ENCODE measurements around the gene LEUTX. TPM values are rescaled to one million over a fixed set of nuclear protein-coding genes. Genes with fewer than 3 reads are reported as not detected.

The LEUTX gene
- polyA plus RNA-seq, 1 of the 3 experiments (the other 2 are of a cell fraction) = not detected

- no peak for TF ChIP-seq TEAD4 (IDR thresholded peaks at IDR 0.05; ENCODE audit: borderline replicate concordance, insufficient read depth)
- peak; percentile 99 for TF ChIP-seq USF1 (IDR thresholded peaks at IDR 0.05; ENCODE audit: borderline replicate concordance, low read depth)
- 0 out of 2 replicates have a peak, but pooled peaks have one; percentile 15 for TF ChIP-seq FOXJ3 (CRISPR knock-in tag; IDR thresholded peaks at IDR 0.05)
- TF ChIP-seq RCOR1 (IDR thresholded peaks at IDR 0.05; ENCODE audit: low read length) = no peak
- TF ChIP-seq, protein P1, sequence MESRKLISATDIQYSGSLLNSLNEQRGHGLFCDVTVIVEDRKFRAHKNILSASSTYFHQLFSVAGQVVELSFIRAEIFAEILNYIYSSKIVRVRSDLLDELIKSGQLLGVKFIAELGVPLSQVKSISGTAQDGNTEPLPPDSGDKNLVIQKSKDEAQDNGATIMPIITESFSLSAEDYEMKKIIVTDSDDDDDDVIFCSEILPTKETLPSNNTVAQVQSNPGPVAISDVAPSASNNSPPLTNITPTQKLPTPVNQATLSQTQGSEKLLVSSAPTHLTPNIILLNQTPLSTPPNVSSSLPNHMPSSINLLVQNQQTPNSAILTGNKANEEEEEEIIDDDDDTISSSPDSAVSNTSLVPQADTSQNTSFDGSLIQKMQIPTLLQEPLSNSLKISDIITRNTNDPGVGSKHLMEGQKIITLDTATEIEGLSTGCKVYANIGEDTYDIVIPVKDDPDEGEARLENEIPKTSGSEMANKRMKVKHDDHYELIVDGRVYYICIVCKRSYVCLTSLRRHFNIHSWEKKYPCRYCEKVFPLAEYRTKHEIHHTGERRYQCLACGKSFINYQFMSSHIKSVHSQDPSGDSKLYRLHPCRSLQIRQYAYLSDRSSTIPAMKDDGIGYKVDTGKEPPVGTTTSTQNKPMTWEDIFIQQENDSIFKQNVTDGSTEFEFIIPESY (IDR thresholded peaks at IDR 0.05; ENCODE audit: borderline replicate concordance, low read depth) = no peak
- TF ChIP-seq CTCF (IDR thresholded peaks at IDR 0.05) = no peak
- TF ChIP-seq SIN3A (IDR thresholded peaks at IDR 0.05; ENCODE audit: borderline replicate concordance, low read depth, low read length) = peak; percentile 70; the same call in 1 of the 2 replicates
- TF ChIP-seq EZH2phosphoT487 (IDR thresholded peaks at IDR 0.05; ENCODE audit: borderline replicate concordance, low read depth) = no peak
- peak; percentile 99 for TF ChIP-seq RFX5 (IDR thresholded peaks at IDR 0.05; ENCODE audit: low read length)
- TF ChIP-seq GABPA (IDR thresholded peaks at IDR 0.05; ENCODE audit: low read depth) = no peak
- no peak for TF ChIP-seq GATA2 (CRISPR knock-in tag; IDR thresholded peaks at IDR 0.05)
- no peak for TF ChIP-seq CHD2 (IDR thresholded peaks at IDR 0.05; ENCODE audit: low read length, partially characterized antibody)
- peak; percentile 96 for TF ChIP-seq USF2 (IDR thresholded peaks at IDR 0.05; ENCODE audit: borderline replicate concordance, low read depth, low read length)
- peak; percentile 92 for TF ChIP-seq YY1 (IDR thresholded peaks at IDR 0.05; ENCODE audit: low read depth)
- peak; percentile 62; the same call in 1 of the 2 replicates for TF ChIP-seq MXI1 (IDR thresholded peaks at IDR 0.05; ENCODE audit: low read depth, low read length)
- TF ChIP-seq JUND (IDR thresholded peaks at IDR 0.05) = no peak
- TF ChIP-seq MAX (IDR thresholded peaks at IDR 0.05; ENCODE audit: low read depth) = peak; percentile 43
- TF ChIP-seq POLR2AphosphoS5 (IDR thresholded peaks at IDR 0.05; ENCODE audit: low read depth, low read length) = no peak; the same call in 1 of the 2 replicates
- TF ChIP-seq, protein P2, sequence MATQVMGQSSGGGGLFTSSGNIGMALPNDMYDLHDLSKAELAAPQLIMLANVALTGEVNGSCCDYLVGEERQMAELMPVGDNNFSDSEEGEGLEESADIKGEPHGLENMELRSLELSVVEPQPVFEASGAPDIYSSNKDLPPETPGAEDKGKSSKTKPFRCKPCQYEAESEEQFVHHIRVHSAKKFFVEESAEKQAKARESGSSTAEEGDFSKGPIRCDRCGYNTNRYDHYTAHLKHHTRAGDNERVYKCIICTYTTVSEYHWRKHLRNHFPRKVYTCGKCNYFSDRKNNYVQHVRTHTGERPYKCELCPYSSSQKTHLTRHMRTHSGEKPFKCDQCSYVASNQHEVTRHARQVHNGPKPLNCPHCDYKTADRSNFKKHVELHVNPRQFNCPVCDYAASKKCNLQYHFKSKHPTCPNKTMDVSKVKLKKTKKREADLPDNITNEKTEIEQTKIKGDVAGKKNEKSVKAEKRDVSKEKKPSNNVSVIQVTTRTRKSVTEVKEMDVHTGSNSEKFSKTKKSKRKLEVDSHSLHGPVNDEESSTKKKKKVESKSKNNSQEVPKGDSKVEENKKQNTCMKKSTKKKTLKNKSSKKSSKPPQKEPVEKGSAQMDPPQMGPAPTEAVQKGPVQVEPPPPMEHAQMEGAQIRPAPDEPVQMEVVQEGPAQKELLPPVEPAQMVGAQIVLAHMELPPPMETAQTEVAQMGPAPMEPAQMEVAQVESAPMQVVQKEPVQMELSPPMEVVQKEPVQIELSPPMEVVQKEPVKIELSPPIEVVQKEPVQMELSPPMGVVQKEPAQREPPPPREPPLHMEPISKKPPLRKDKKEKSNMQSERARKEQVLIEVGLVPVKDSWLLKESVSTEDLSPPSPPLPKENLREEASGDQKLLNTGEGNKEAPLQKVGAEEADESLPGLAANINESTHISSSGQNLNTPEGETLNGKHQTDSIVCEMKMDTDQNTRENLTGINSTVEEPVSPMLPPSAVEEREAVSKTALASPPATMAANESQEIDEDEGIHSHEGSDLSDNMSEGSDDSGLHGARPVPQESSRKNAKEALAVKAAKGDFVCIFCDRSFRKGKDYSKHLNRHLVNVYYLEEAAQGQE (IDR thresholded peaks at IDR 0.05; ENCODE audit: low read depth, low read length) = no peak
Measured at GRCh38 chr19:39833464-39834286, 55.0 kb downstream of the LEUTX start, which contains the start of gene DYRK1B (continued).
